ENCODE results near the gene ANKRD27.

ANKRD27 gene

GRCh38 chr19:32677657-32678056 lies 2.7 kb upstream of the ANKRD27 start (continued):
- no peak for TF ChIP-seq CREB5 (CRISPR knock-in tag; IDR thresholded peaks at IDR 0.05; ENCODE audit: low read depth)
- TF ChIP-seq TOX (CRISPR knock-in tag; IDR thresholded peaks at IDR 0.05; ENCODE audit: borderline replicate concordance): no peak

- no peak for ATAC-seq
- TF ChIP-seq BACH2 (CRISPR knock-in tag; IDR thresholded peaks at IDR 0.05; ENCODE audit: borderline replicate concordance) (no peak), ZNF8 (CRISPR knock-in tag; IDR thresholded peaks at IDR 0.05) (no peak), CSRNP3 (CRISPR knock-in tag; IDR thresholded peaks at IDR 0.05) (no peak), PPARA (CRISPR knock-in tag; IDR thresholded peaks at IDR 0.05; ENCODE audit: borderline replicate concordance) (no peak), ISL1 (CRISPR knock-in tag; IDR thresholded peaks at IDR 0.05) (no peak), TCF4 (CRISPR knock-in tag; IDR thresholded peaks at IDR 0.05; ENCODE audit: borderline replicate concordance) (no peak), PATZ1 (CRISPR knock-in tag; IDR thresholded peaks at IDR 0.05; ENCODE audit: borderline replicate concordance) (no peak), CREB5 (CRISPR knock-in tag; IDR thresholded peaks at IDR 0.05; ENCODE audit: low read depth) (no peak), TOX (CRISPR knock-in tag; IDR thresholded peaks at IDR 0.05; ENCODE audit: borderline replicate concordance) (no peak), GLIS3 (CRISPR knock-in tag; IDR thresholded peaks at IDR 0.05) (no peak), CSDC2 (CRISPR knock-in tag; IDR thresholded peaks at IDR 0.05) (no peak), ZFP30 (CRISPR knock-in tag; IDR thresholded peaks at IDR 0.05) (no peak), ZC3H10 (CRISPR knock-in tag; IDR thresholded peaks at IDR 0.05) (no peak), OSR1 (CRISPR knock-in tag; IDR thresholded peaks at IDR 0.05) (no peak), ARNTL (CRISPR knock-in tag; IDR thresholded peaks at IDR 0.05; ENCODE audit: borderline replicate concordance, low read depth) (no peak), ESRRG (CRISPR knock-in tag; IDR thresholded peaks at IDR 0.05) (no peak)
These were observed 1.9 kb upstream of the ANKRD27 start for GRCh38 chr19:32676895-32677359.

- ATAC-seq: no peak; the same call in 2 of the 3 replicates
- TF ChIP-seq ARNTL (CRISPR knock-in tag; IDR thresholded peaks at IDR 0.05; ENCODE audit: borderline replicate concordance, low read depth) (no peak), ISL1 (CRISPR knock-in tag; IDR thresholded peaks at IDR 0.05) (no peak), GLIS3 (CRISPR knock-in tag; IDR thresholded peaks at IDR 0.05) (no peak), TOX (CRISPR knock-in tag; IDR thresholded peaks at IDR 0.05; ENCODE audit: borderline replicate concordance) (no peak), ZFP3 (CRISPR knock-in tag; IDR thresholded peaks at IDR 0.05) (no peak), TSHZ2 (CRISPR knock-in tag; IDR thresholded peaks at IDR 0.05) (no peak), CREB5 (CRISPR knock-in tag; IDR thresholded peaks at IDR 0.05; ENCODE audit: low read depth) (no peak), ZFP30 (CRISPR knock-in tag; IDR thresholded peaks at IDR 0.05) (no peak), SNAI2 (CRISPR knock-in tag; IDR thresholded peaks at IDR 0.05) (no peak)
These were observed 1.4 kb upstream of the ANKRD27 start for GRCh38 chr19:32676186-32676894.
